WTC11 (cell line): ENCODE measurements around the gene PDLIM7. TPM values are rescaled to one million over a fixed set of nuclear protein-coding genes. Genes with fewer than 3 reads are reported as not detected.

ENCODE experiments used
- ATF1 ChIP-seq: sonication (generic); formaldehyde crosslinking; IDR thresholded peaks from 2 replicates; pipeline ENCODE4 v1.8.1; 2023; ENCODE audit warnings: mild to moderate bottlenecking, moderate library complexity, missing genetic modification reagents
- ATF6 ChIP-seq: sonication (generic); formaldehyde crosslinking; IDR thresholded peaks from 2 replicates; pipeline ENCODE4 v1.8.1; 2023; ENCODE audit warnings: mild to moderate bottlenecking, missing genetic modification reagents
- CBFB ChIP-seq: sonication (generic); formaldehyde crosslinking; IDR thresholded peaks from 2 replicates; pipeline ENCODE4 v1.8.1; 2022; ENCODE audit warnings: mild to moderate bottlenecking, low read depth, missing genetic modification reagents
- CREM ChIP-seq: sonication (generic); formaldehyde crosslinking; IDR thresholded peaks from 2 replicates; pipeline ENCODE4 v1.8.1; 2022; ENCODE audit warnings: mild to moderate bottlenecking, missing genetic modification reagents, moderate library complexity
- FOXJ3 ChIP-seq: sonication (generic); formaldehyde crosslinking; IDR thresholded peaks from 2 replicates; pipeline ENCODE4 v1.9.0; 2021; ENCODE audit warnings: missing genetic modification reagents, mild to moderate bottlenecking, borderline replicate concordance
- FOXP4 ChIP-seq: sonication (generic); formaldehyde crosslinking; IDR thresholded peaks from 2 replicates; pipeline ENCODE4 v1.8.0; 2022; ENCODE audit warnings: mild to moderate bottlenecking, missing genetic modification reagents
- JUN ChIP-seq: sonication (generic); formaldehyde crosslinking; IDR thresholded peaks from 2 replicates; pipeline ENCODE4 v1.8.0; 2023; ENCODE audit warnings: mild to moderate bottlenecking, missing genetic modification reagents
- MXD4 ChIP-seq: fragments of 250-450 bp; sonication (Bioruptor Pico); IDR thresholded peaks from 2 replicates; pipeline ENCODE4 v1.8.0; 2021; ENCODE audit warnings: mild to moderate bottlenecking, moderate library complexity, borderline replicate concordance
- NFE2L1 ChIP-seq: sonication (generic); formaldehyde crosslinking; IDR thresholded peaks from 2 replicates; pipeline ENCODE4 v1.8.1; 2023; ENCODE audit warnings: missing genetic modification reagents
- NR1H2 ChIP-seq: sonication (generic); formaldehyde crosslinking; IDR thresholded peaks from 2 replicates; pipeline ENCODE4 v1.9.0; 2021; ENCODE audit warnings: mild to moderate bottlenecking, moderate library complexity, missing genetic modification reagents
- NR2C2 ChIP-seq: sonication (generic); formaldehyde crosslinking; IDR thresholded peaks from 2 replicates; pipeline ENCODE4 v1.8.0; 2022; ENCODE audit warnings: mild to moderate bottlenecking, missing genetic modification reagents
- PRRX2 ChIP-seq: fragments of 250-450 bp; sonication (Bioruptor Pico); IDR thresholded peaks from 2 replicates; pipeline ENCODE4 v1.8.0; 2021; ENCODE audit warnings: mild to moderate bottlenecking
- RORB ChIP-seq: fragments of 250-450 bp; sonication (Bioruptor Pico); IDR thresholded peaks from 2 replicates; pipeline ENCODE4 v1.9.0; 2021; ENCODE audit warnings: mild to moderate bottlenecking
- SOX15 ChIP-seq: fragments of 250-450 bp; sonication (Bioruptor Pico); IDR thresholded peaks from 2 replicates; pipeline ENCODE4 v1.9.0; 2021; ENCODE audit warnings: mild to moderate bottlenecking
- TEAD4 ChIP-seq: sonication (generic); formaldehyde crosslinking; IDR thresholded peaks from 2 replicates; pipeline ENCODE4 v1.8.0; 2022; ENCODE audit warnings: mild to moderate bottlenecking, missing genetic modification reagents
- ZBTB21 ChIP-seq: sonication (generic); formaldehyde crosslinking; IDR thresholded peaks from 2 replicates; pipeline ENCODE4 v1.8.1; 2023; ENCODE audit warnings: mild to moderate bottlenecking, missing genetic modification reagents, borderline replicate concordance
- ZMAT4 ChIP-seq: fragments of 250-450 bp; sonication (Bioruptor Pico); IDR thresholded peaks from 2 replicates; pipeline ENCODE4 v1.9.0; 2021; ENCODE audit warnings: mild to moderate bottlenecking
- ZNF317 ChIP-seq: sonication (generic); formaldehyde crosslinking; IDR thresholded peaks from 2 replicates; pipeline ENCODE4 v1.8.1; 2023; ENCODE audit warnings: low read depth, mild to moderate bottlenecking, moderate library complexity, missing genetic modification reagents, borderline replicate concordance
- ZNF416 ChIP-seq: fragments of 250-450 bp; sonication (Bioruptor Pico); IDR thresholded peaks from 2 replicates; pipeline ENCODE4 v1.9.0; 2021; ENCODE audit warnings: mild to moderate bottlenecking, inconsistent platforms
- total RNA-seq: library from RNA; stranded (reverse); gene quantifications from 3 replicates; pipeline ENCODE4 v1.2.3, GENCODE V29; 2021
- TF ChIP-seq, protein P1 (sequence below): sonication (generic); formaldehyde crosslinking; IDR thresholded peaks from 2 replicates; pipeline ENCODE4 v1.8.1; 2022; ENCODE audit warnings: mild to moderate bottlenecking, missing genetic modification reagents, moderate library complexity, borderline replicate concordance
- TF ChIP-seq, protein P2 (sequence below): sonication (generic); formaldehyde crosslinking; IDR thresholded peaks from 2 replicates; pipeline ENCODE4 v1.8.0; 2023; ENCODE audit warnings: mild to moderate bottlenecking, missing genetic modification reagents

PDLIM7 gene
- total RNA-seq, 1 experiment from 2014 or later, result 142 TPM

- TF ChIP-seq ZMAT4 (CRISPR knock-in tag) (no peak), MXD4 (CRISPR knock-in tag) (no peak), NR1H2 (CRISPR knock-in tag) (no peak), ATF1 (CRISPR knock-in tag) (no peak), JUN (CRISPR knock-in tag) (peak; percentile 16; the same call in 1 of the 2 replicates), ZNF317 (CRISPR knock-in tag) (no peak), FOXP4 (CRISPR knock-in tag) (peak; percentile 83), SOX15 (CRISPR knock-in tag) (no peak), NFE2L1 (CRISPR knock-in tag) (peak; percentile 71; the same call in 1 of the 2 replicates), TEAD4 (CRISPR knock-in tag) (peak; percentile 16; the same call in 1 of the 2 replicates), NR2C2 (CRISPR knock-in tag) (no peak), CBFB (CRISPR knock-in tag) (0 out of 2 replicates have a peak, but pooled peaks have one; percentile 65), RORB (no peak), FOXJ3 (CRISPR knock-in tag) (no peak), ZBTB21 (no peak), ATF6 (CRISPR knock-in tag) (no peak), PRRX2 (no peak), CREM (CRISPR knock-in tag) (peak; percentile 86), ZNF416 (no peak)
- TF ChIP-seq, protein P1, sequence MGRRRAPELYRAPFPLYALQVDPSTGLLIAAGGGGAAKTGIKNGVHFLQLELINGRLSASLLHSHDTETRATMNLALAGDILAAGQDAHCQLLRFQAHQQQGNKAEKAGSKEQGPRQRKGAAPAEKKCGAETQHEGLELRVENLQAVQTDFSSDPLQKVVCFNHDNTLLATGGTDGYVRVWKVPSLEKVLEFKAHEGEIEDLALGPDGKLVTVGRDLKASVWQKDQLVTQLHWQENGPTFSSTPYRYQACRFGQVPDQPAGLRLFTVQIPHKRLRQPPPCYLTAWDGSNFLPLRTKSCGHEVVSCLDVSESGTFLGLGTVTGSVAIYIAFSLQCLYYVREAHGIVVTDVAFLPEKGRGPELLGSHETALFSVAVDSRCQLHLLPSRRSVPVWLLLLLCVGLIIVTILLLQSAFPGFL (CRISPR knock-in tag), result no peak
- TF ChIP-seq, protein P2, sequence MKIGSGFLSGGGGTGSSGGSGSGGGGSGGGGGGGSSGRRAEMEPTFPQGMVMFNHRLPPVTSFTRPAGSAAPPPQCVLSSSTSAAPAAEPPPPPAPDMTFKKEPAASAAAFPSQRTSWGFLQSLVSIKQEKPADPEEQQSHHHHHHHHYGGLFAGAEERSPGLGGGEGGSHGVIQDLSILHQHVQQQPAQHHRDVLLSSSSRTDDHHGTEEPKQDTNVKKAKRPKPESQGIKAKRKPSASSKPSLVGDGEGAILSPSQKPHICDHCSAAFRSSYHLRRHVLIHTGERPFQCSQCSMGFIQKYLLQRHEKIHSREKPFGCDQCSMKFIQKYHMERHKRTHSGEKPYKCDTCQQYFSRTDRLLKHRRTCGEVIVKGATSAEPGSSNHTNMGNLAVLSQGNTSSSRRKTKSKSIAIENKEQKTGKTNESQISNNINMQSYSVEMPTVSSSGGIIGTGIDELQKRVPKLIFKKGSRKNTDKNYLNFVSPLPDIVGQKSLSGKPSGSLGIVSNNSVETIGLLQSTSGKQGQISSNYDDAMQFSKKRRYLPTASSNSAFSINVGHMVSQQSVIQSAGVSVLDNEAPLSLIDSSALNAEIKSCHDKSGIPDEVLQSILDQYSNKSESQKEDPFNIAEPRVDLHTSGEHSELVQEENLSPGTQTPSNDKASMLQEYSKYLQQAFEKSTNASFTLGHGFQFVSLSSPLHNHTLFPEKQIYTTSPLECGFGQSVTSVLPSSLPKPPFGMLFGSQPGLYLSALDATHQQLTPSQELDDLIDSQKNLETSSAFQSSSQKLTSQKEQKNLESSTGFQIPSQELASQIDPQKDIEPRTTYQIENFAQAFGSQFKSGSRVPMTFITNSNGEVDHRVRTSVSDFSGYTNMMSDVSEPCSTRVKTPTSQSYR (CRISPR knock-in tag), result no peak
Measured at GRCh38 chr5:177516601-177517568, 19.5 kb upstream of the PDLIM7 start, which contains the start of gene DDX41 (continued).
